NCI-H2196 treated with DMSO at 0.1 percent for 48 hours (cell line): Measurements from ENCODE around the gene PLCL1.

Experiments
- DNase-seq: peaks from one replicate; lab custom pipeline; 2025; ENCODE audit not compliant: unreplicated experiment; lab: John Stamatoyannopoulos, UW

Gene PLCL1

DNA sequence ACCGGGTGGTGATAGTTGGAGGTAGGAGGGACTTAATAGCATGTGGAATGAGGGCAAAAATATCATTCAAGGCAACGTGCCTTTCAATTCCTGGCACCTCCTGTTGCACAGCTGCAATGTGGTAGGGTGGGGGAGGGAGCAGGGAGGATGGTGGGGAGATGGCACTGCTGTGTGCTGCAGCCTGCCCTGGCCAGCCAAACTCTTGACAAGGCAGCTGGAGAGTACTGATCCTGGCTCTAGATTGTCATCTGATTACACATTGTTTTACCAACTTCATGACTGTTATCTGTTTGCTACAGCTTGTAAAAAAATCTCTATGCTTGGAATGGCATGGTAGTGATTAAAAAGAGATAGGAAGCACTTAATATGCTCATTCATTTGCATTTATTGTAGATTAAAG lies 47.7 kb downstream of the PLCL1 start:
- no peak for DNase-seq

DNA sequence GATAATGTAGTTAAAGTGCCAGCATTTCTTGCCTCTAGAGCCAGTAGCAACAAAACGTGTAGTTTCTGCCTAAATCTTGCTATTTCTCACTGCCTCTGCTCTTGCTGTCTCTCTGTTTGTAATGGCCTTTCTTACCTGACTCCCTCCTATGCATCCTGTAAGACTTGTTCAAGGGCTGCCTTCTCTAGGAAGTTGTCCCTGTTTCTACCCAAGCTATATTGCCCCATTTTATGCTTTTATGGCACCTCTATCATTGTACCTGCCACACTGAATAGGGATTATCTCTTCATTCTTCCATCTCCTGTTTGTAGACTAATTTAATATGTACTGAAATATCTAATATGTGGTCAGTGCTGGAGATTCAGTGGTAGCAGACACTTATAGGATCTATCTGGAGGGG lies 49.2 kb downstream of the PLCL1 start:
- no peak for DNase-seq

DNA sequence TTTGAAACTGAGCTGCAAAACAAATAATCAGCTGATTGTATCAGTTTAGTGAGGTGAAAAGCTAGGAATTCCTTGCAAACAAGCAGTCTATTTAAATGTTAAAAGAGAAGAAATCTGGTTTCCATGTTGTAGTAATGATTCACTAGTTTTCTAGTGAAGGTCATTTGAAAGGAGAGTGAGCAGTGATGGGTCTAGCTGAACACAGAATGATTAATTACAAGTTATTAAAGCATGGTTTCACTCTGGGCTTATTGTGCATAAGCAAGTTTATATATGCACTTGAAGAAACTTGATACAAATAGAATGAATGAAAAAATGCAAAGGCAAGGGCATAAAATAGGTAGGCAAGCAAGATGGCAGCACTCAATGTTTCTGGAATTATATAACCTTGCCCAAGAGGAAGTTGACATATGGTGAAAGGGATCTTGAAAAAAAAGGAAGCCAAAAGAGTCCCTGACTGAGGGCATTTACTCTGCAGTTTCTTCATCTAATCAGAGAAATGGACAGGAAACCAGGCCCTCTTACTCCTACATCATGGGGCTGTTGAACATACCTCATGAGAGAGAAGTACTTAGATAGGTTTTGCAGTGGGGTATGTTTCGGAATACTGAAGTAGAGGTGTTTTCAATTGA lies 53.2 kb downstream of the PLCL1 start:
- no peak for DNase-seq

DNA sequence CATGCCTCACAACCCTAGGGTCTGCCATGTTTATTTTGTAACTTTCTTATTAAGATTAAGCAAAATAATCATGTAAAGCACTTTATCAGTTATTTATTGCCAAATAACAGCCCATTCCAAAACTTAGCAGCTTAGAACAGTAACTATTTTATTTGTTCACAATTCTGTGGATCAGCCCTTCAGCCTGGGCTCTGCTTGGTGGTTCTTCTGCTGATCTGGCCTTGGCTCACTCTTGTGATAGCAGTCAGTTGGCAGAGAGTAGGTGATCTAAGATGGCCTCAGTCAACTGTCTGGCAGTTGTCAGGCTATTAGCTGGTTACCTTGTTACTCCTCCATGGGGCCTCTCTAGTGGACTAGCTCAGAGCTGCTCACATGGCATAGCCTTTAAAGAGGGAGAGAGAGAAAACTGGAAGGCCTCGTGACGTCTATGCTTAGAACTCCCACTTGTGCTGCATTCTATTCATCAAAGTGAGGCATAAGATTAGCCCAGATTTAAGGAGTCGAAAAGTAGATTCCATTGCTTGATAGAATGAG lies 54.3 kb downstream of the PLCL1 start:
- DNase-seq = no peak

DNA sequence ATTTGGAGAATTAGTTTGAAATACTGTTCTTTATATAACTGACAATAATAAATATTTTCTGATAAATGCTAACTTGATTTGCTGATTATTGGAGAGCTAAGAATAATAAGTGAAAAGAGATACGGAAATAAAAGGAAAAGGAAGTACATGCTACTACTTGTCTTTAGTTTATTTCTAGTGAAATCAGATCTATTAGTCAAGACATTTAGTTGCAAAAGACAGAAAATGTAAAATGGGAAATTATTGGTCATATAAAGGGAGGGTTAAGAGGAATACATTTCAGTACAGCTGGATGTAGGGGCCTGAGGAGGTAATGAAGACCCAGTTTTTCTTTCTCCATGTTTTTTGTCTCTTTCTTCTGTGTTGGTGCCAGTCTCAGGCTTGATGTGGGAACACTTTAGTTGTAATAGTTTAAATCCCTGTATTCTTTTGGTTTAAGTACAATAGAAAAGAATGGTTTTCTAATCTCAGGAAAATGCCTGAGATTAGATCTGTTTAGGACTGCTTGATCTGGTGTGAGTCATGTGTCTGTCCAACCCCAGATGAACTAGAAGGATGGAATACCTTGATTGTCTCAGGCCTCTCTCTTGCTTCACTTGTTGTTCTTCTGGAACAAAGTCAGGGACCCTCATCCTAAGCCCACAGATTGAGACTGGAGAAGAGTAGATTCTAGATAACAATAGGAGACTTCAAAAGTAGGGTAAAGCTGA lies 58.0 kb downstream of the PLCL1 start:
- DNase-seq = no peak

DNA sequence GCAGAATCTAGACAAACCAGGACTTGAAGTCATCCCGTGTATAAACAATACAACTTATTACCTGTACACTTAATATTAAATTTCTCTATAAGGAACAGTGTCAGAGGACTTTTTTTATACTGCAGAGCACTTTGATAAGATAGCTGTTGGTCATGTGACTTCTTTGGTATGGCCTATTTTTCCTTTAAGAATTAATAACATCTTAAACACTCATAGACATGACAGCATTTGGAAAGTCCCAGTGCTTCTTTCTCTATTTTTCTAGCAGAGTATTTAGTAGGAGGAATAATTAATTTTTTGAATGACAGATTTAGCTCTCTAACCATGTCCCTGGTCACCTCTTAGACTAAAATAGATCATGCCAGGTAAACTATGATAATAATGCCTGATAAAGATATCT lies 59.4 kb downstream of the PLCL1 start:
- no peak for DNase-seq

DNA sequence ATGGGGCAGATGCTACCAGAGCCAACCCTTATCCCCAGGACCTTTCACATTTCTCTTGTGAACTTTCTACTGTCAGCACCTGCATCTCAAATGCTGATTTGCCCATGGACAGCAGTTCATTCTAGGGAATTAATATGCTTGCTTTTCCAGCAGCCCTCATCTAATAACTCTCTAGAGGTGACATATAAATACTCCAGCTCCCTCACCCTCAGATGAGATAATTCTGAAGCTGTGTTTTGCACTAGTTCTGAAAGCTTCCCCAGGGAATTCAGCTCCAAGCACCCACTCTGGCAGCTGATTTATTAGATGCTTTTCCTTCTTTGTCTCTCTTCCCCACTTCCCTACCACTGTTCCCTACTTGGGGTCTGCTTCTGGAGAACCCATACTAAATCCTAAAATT lies 62.1 kb downstream of the PLCL1 start:
- no peak for DNase-seq

DNA sequence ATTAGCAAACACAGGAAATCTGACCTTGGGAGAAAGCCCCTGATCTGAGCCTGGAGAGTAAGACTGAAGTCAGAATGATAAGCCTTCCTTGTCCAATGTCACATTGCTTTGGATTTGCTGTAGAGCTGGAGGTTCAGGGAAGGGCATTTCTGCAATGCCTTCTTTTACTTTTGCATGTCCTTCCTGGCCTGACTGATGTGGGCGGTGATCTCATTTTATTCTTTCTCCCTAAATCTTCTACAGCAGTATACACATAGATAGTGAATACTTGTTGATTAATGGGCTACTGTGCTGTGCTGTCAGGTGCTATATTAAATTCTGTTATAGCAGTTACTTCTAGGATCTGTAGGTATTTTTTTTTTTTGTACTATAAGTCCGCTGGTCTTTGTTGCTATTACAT lies 62.6 kb downstream of the PLCL1 start:
- no peak for DNase-seq

DNA sequence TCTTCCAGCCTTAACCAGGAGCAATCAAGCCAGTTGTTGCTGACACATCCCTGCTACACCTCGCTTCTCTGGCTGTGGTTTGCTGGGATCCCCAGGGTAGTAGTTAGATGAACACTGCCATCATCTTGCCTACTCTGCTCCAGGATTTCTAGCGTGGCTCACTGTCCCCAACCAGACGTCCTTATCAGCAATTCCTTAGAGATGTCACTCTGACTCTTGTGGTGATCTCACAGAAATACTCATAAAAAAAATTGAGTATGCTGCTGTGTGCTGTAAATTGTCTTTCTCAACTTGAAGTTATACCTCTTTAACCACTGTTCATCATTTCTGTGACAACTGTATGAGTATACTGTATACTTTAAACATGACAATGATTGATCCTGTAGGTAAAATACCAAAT lies 63.2 kb downstream of the PLCL1 start:
- no peak for DNase-seq

DNA sequence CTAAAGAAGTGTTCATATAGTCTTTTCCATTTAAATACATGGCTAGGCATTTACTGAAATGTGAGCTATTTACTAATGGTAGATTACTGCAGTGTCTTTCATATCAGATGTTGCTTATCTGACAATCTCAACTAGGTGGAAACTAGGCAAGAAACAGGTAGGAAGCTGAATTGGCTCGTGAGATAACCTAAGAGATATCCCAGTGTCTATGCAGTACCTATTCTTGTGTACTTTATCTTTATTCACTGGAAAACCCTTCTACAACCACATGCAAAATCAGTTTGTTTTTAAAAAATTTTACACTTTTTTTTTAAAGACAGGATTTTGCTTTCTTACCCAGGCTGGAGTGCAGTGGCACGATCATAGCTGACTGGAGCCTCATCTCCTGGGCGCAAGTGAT lies 63.8 kb downstream of the PLCL1 start:
- no peak for DNase-seq

DNA sequence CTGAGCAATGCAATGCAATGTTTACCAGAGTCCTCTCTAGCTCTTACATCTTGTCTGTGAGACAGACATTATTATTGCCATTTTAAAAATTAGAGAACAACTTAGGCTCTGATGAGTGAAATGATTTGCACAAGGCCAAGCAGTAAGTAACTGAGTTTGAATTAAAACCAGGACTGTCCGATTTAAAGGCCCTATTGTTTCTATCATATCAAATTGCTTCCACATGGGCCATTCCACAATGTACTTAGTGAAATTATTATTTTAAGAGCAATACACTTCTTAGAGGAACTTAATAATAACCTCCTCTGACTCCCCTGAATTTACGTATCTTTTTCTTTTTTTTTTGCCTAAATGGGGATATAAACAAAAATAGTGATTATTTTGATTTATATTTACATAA lies 64.6 kb downstream of the PLCL1 start:
- DNase-seq = no peak

DNA sequence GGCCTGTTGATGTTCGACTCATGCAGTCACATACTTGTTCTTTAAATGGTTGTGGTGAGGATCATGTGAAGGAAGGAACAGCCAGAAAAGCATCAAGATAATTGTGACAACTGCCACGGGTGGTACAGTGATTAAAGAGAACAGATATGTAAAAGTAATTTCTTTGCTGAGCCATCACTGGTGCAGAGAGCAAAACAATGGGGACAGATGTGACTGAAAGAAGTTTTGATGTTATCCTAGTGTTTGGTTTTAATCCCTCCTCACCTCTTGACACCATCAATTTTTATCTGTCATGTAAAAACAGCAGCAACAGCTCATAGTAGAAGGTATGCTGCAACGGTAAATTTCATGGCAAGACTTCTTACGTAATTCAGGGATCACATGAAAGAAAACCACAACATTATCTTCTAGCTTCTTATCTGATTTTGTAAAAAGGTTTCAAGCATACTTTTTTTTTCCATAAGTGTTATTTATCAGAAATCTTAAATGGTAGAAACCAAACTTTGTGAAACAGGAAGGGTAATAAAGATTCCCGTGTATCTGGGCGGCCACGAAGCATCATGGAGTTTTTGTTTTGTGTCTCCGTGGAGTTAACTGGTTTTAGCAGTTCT lies 65.2 kb downstream of the PLCL1 start:
- DNase-seq = no peak

DNA sequence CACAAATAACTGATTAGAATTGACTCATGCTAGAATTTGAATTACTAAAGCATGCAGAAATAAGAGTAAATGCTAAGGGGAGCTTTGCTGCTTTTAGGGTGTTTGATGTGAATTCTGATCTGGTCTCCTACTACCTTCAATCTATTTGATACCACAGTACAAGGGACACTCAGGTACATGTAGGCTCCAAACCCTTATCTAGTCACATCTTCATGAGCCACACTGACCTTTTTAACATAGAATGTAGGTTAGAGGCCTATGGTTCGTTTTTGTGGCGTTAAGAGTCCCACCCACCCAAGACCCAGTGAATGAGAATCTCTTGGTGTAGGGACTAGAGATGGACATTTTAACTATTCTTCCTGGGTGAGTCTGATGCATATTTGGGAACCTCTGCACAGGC lies 65.7 kb downstream of the PLCL1 start:
- no peak for DNase-seq

DNA sequence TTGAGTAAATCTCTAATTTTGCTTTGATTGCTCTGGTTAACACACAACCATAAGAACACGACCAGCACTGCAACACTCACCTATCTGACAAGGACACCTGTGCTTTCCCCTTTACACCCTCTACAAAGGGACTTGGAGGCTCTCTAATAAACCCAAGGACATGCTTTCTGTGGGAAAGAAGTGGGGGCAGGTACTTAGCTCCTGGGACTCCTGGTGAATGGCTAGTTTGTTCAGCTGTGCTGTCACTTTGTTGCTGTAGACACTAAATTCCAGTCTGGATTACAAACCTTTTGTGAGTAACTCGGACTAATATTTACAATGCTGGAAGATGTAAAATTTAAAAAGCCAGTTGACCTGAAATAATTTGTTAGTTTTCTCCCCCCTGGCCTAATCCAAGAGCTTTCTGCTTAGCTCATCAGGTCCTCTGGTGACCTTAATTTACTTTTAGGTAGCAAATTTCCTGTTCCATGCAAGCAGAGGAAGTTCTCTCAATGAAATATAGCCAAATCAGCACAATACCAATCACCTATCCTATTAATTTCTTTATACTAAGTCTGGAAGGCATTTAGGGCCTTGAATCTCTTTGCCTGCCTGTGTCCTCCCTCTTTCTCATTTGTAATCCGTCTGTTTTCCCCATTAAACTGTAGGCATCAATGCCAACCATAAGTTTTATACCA lies 67.5 kb downstream of the PLCL1 start:
- DNase-seq = no peak

DNA sequence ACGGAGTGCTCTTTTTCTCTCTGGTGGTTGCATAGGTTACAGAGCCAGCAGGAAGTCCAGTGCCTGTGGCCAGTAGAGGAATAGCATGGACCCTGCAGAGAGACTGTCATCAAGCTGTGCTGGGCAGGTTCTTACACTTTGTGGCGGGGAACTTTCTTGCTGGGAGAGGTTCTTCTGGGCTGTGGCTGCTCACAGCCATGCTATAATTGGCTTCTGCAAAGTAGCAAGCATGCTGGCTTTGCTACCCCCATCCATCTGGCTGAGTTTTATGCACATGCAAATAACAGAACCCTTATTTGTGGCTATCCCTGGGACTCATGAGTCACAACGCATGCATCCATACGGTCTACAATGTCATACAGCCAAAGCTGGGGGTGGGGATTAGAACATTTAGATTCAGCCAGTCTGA lies 68.9 kb downstream of the PLCL1 start:
- no peak for DNase-seq

DNA sequence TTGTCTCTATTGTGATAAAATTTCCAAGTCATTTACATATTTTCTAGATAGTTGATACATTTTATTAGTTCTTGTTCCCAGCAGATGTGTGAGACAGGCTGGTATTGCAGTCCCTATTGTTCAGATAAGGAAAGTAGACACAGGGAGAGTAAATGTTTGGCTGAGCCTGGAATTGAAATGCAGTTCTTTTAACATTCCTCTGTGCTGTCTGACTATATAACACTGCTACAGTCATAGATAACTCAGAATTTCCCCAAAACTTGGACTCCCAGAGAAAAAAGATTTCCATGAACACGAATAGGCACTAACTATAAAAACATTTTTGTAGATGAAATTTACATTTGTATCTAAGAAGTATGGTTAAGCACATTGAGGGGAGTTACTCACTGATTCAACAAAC lies 71.4 kb downstream of the PLCL1 start:
- DNase-seq = no peak

DNA sequence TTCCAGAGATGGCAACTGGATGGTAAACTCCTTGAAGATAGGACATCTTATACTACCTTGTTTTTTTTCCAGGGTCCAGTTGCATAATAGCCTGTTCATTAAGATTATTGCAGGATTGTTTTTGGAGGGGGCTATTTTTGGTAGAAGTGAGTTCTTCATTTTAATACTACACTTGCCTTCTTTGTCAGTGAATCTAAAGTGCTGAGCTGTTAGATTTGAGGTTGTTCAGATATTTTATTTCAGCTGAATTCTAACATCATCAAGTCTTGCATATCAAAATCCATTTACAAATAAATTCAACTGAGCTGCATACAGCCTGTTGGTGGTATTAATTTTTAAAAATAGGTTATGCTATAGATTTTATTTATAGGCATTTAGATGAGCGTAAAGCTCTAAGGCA lies 72.1 kb downstream of the PLCL1 start:
- DNase-seq = no peak

DNA sequence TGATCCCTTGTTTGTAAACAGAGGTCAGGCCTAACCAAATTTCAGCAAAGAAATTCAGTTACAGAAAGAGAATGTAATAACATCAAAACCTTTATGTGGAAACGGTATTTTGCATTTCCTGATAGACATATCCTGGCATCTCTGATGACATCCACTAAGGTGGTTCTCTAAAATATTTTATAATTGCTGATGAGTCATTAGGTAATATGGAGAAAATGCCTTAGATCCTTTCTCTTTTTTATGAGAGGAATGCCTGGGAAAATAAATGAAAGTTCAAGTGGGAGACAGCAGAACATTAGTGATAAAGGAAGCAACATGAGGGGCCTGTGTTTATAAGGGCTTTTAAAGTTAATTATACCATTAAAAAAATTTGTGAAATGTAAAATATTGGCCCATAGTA lies 72.6 kb downstream of the PLCL1 start:
- DNase-seq = no peak

DNA sequence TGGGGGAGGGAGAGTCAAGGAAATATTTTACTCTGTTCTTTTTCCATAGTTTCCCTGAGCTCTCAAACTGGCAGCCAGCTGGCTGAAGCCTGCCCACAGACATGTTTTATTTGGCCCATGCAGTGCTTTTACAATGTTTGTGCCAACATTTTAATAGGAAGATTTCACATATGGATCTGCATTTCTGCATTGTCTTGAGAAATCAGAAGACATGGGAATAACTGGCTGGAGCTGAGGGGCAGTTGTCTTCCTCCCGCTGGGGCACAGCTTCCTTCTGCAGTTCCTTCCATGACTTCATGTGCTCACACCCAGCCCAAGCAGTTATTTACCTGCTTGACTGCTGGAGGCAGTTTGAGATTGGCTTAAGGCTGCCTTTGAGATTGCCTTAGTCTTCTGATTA lies 74.4 kb downstream of the PLCL1 start:
- no peak for DNase-seq

DNA sequence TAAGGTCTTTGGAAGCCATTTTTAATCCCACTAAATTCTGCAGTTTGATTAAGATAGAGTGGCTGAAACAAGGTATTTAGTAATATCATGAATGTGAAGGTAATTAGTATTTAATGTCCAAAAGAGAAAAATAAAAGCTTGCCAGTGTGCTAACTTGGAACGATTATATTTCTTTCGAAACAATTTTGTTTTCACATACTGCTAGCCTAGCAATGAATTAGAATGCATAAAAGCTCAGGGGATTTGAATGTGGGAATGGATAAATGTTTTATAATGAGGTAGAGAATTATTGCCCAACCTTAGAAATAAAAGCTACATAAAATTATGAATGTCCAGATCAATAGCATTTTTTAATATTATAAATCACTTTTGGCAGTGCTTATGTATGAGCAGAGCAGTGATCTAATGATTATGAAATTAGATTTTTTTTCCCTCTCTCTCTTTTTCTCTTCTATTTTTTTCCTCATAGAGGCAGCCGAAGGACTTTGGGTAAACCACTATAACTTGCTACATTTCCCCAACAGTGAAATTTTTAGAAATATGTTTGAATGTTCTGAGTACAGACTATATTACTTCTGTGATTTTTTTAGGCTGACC lies 75.5 kb downstream of the PLCL1 start:
- DNase-seq = no peak

DNA sequence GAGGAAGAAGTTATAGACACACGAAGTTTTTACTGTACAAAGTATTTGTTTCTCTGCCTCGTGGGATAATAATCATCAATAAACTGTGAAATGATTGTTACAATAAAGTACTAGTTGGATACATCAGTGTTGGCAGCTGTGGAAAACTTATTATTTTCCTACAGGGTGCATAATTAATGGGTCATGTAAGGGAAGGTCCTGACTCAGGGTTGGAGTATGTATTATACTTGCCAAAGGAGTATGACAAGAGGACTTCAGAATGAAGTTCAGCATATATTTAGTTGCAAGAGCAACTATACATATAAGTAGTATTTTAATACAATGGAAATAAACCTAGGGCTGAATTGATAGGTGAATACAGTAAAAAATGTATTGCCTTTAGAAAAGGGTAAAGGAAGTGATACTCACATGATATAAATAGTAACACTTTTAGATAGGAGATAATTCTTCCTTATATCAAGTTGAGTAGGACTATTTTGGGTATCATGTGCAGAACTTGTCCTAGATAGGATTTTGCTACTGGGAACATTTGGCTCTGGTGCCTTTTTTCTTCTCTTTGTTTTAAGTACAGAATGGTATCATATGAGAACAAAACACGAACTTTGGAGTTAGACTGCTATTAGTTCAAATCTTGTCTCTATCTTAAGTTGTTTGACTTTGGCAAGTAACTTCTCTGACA lies 79.1 kb downstream of the PLCL1 start:
- DNase-seq = no peak
